Measurements from ENCODE around the gene GARIN5B.

Gene GARIN5B

DNA sequence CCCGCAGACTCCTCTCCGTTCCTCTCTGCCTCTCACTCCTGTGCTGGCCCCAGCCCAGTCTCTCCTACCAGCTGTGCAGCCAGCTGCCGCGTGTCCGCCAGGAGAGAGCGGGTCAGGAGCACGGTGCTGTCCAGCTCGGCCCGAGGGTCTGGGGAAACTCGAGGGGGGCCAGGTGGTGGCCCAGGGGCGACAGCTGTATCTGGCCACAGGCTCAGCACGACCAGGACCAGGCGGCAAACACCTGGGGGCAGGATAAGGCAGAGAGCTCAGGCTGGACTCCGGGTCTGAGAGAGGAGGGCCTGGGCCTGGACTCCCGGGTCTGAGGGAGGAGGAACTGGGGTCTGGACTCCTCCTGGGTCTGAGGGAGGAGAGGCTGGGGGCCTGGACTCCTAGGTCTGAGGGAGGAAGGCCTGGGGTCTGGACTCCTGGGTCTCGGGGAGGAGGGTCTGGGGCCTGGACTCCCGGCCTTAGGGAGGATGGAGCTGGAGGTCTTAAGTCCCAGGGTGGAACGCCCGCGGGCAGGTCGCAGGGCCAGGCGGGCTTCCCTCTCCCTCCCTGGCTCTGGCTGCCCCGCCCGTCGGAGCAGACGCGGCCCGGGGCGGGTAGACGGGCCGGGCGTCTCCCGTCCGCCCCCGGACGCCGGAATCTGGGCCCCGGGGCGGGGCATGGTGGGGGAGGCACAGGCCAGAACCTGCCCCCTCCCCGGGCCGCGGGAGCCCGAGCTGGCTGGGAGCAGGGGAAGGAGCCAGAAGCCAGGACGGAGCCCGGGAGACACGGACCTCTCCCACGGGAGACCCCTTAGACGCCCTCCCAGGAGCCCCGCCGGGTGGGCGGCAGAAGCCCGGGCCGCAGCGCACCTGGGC lies 5.9 kb upstream of the GARIN5B start:
- no peak for DNase-seq

DNA sequence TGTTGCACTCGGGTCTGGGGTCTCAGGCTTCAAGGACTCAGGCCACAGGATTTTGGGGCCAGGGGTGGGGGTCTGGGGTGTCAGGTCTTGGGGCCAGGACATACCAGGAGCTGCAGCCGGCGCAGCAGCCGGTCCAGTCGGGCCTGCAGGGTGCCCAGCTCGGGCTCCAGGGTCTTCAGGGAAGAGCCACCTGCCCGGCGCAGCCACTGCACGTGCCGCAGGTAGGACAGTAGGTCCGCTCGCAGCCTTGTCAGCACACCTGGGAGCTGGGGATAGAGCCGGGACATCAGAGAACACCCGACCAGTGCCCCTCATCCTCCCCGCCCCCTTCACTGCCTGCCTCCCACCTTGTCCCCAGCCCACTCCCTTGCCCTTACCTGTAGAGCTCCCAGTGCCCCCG lies 5.0 kb upstream of the GARIN5B start:
- no peak for DNase-seq

DNA sequence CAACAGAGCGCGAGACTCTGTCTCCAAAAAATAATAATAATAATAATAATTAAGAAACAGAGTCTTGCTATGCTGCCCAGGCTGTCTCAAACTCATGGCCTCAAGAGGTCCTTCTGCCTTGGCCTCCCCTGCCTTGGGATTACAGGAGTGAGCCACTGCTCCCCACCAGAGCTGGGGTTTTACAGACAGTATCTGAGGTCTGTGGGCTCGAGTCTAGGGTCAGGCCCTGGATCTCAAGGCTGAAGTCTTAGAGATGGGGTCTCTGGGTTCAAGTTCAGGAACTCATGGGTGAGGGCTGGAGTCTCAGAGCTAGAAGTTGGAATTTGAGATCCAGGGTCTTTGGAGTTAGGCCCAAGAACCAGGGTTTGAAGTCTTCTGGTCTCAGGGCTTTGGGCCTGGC lies 3.7 kb upstream of the GARIN5B start:
- DNase-seq, result no peak

DNA sequence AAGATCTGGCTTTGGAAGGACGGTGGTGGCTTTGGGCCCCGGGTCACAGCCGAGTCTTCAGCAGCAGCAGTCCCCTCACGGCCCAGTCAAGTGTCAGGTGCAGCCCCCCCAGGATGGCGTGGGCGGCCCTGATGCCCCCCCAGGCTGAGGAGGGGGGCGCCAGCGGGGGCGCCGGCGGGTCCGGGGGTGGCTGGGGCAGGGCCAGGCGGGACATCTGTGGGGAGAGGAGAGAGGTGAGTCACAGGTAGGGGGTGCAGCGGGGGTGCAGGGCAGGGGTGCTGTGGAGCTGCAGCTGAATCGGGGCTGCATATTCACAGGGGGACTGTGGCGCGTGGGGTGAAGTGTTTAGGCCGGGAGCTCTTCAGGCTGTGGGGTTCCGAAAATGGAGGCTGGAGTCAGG lies 2.9 kb upstream of the GARIN5B start:
- DNase-seq, result no peak

DNA sequence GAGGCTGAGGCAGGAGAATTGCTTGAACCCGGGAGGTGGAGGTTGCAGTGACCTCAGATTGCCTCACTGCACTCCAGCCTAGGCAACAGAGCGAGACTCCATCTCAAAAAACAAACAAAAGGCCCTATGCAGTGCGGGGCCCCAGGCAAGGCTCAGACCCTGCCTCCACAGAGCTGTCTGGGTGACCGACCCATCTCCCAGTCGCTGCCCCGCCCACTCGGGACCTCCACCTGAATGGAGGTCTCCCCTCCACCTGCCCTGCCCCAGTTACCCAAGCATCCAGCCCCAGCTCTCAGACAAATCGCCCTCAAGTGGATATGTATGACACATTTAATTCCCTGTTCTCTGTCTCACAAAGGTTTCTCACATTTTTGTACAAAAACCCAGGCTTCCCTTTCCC lies 2.2 kb upstream of the GARIN5B start:
- DNase-seq, result no peak

DNA sequence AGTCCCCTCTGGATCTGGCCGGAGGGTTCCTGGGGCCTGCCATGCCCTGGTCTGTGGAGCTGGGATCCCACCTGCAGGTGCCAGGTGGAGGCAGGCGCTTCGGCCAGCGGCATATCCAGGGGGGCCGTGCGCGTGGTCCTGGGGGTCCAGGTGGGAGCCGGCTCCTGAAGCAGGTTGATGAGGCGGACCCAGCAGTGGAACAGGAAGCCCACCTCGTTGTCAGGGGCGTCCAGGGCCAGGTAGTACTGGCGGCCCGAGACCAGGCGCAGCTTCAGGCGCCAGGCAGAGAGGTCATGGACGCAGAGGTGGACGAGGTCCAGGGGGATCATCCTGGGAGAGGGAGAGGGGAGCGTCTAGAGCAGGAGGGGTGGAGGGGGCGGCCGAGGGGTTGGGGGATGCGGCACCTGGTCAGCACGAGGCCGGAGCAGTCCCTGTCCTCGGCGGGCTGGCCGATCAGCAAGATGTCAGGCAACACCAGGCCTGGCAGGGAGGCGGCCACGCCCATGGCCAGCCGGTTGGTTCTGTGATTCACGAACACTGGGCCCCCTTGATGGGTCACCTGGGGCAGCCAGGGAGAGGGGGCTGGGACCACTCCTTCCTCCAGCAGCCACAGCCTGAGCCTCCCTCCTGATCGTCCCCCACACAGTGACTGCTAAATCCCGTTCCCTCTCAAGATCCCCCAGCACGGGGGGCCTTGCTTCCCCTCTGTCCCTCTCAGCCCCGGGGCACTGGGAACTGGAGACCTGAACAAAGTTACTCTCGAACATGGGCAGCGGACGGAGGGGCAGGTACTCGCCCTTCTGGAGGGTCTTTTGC lies 678 bp downstream of the GARIN5B start:
- no peak for DNase-seq

DNA sequence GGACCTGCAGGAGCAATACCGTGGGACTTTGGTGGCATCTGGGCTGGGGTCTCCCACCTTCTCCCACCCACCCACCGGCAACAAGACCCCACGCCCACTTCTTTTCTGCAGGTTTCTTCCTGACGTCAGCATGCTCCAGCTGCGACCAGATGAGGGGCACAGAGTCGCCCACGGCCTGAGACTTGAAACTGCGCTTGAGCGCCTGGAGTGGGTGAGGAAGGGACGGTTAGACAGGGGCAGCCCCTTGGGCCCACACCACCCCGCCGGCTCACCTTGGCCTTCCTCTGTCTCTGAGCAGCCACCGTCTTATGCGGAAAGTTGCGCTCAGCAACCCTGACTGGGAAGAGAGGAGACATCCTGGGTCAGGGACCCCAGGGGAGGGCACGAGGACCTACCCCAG lies 2.2 kb downstream of the GARIN5B start:
- DNase-seq, result no peak

DNA sequence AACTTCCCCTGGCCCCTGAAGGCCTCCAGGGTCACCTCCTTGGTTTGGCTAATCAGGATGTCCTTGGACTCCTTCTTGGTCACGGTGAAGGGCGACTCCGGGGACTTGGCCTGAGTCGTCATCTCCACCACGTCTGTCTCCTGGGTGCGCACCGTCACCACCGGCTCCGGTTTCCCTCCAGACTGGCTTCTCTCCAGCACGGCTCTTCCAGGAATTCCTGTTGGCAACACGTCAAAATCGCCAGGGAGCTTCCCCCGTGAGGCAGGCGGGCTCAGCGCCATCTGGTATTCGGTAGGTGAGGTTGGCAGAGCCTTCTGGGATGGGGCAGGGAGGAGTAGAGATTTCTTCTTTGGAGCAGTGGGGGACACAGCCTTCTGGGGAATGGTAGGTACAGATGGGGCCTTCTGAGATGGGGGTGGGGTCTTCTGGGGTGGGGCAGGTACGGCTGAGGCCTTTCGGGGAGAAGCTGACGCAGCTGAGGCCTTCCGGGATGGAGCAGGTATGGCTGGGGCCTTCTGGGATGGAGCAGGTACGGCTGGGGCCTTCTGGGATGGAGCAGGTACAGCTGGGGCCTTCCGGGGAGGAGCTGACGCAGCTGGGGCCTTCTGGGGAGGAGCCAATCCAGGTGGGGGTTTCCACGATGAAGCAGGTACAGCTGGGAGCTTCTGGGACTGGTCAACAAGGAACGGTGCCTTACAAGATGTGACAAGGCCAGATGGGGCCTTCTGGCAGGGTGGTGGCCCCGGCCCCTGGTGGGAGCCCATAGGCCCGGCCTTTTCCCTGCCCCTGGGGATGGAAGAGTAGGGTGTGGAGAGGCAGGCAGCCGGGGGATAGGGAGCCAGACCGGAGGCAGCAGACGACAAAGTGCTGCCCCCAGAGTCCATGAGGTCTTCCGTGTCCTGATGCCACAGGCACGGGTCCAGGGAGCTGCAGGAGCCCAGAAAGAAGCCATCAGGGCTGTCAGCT lies 3.8 kb downstream of the GARIN5B start:
- peak; percentile 27 to 90 for DNase-seq

DNA sequence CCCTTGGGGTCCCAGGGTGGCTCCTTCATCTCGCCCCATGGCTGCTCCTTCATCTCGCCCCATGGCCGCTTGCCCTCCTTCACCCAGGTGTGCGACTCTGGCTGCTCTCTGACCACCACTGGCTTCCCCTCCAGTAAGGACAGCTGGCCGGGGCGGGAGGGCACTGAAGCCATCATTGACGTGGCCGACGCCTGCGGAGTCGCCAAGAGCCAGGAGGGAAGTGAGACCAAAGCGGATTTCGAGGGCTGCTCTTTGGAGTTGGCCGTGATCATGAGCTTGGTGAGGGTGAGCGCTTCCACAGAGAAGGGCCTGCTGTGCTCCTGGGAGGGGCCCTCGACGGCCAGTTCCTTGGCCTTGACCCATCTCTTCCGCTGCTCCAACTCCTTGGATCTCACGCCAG lies 4.6 kb downstream of the GARIN5B start:
- no peak for DNase-seq

DNA sequence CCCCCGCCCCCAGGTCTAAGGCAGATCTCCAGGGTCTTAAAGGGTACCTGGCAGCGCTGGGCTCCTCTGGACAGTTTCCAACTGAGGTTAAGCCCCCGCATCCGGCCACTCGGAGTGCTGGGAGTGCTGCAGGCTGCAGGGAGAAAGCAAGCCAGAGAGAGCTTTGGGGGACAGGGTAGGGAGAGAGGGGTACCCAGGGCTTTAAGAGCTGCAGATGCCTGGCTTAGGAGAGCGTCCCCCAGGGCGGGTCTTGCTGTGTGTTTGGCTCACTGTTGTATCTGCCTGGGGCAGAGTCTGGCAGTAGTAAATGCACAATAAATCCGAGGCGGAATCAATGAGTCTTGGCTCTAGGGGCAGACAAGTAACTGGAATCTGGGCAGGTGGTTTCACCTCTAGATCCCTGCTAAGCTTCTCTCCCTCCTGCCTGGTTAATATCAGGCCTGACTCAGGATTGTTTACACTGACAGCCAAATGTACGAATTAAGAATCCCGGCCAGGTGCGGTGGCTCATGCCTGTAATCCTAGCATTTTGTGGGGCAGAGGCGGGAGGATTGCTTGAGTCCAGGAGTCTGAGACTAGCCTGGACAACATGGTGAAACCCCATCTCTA lies 7.7 kb downstream of the GARIN5B start:
- DNase-seq, result no peak

DNA sequence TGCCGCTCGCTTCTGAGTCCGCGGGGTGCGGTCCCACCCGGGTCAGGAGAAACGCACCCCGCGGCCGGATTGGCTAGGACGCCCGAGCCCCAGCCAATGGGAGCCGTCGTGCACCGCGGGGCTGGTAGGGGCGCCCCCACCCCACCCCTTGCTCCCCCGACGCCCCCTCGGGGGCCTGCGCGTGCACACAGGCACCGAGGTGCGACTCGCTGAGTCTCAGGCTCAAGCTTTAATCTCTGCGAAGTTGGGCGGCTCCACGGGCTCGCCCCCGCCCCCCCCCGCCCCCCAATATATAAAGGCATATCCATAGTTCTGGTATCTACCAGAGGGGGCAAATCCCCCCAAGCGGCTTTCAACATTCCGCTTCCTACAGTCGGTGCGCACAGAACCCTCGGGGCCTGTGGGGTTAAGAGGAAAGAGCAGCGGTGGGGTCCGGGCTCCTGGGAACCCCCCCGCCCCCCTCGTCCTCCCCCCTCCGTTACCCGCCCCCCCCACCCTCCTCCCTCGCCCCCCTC lies 8.3 kb downstream of the GARIN5B start, which contains the start of gene COX6B2:
TSS of gene COX6B2 (minus strand) at position 22 of the 515 bp plus-strand sequence. CDS start 198 bp downstream, outside the sequence.
- no peak for DNase-seq

DNA sequence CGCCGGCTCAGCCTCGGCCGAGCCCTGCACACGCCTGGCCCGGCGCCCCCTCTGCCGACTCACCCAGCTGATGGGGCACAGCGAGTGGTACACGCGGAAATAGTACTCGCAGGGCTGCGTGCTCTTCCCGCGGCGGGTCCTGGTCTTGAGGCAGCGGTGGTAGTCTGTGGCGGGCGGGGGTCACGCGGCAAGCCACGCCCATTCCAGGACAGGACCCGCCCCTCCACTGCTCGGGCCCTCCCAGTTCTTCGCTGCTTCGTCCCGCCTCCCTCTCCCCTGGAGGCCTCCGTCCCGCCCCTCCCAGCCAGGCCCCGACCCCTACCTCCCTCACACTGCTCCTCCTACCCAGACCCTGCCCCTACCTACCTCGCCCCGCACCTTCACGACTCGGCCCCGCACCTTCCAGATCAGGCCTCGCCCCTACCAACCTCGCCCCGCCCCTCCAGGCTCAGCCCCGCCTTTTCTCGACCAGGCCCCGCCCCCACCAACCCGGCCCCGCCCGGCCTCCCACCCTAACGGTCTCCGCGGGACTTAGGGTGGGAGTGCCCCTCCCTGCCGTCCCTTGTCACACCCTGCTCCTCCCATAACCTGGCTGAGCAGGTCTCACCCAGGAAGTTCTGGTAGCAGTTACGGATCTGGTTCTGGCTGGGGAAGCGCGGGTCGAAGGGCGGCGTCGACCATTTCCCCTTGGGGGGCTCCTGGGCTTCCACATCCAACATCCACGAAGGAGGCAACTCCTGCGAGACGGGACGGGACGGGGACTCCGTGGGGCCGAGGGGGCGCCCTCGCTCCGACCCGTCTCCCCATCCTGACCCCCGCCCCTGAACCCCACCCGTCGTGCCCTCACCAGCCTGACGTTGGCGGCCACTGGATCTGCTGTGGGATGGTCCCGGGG lies 9.0 kb downstream of the GARIN5B start:
- DNase-seq, result peak in 1 of 2 experiments; percentile 56

DNA sequence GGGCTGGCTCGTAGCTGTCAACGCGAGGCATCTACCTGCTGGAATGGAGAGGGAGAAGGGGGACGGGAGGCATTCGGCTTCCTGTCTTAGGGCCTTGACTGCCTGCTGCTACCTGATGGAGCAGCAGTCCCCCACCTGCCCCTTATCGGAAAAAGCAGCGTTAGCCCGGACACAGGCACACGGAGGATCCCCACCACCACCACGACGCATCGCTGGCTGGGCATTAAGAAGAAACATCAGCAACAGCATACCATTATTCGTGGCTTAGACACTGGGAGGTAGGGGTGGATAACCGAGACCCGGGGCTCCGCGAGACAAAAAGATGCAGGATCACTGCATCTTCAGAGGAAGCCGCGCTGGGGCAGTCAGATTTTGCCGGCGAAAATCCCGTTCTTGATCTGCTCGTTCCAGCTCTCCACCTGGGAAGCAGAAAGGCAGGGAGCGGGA lies 9.7 kb downstream of the GARIN5B start:
- no peak for DNase-seq

DNA sequence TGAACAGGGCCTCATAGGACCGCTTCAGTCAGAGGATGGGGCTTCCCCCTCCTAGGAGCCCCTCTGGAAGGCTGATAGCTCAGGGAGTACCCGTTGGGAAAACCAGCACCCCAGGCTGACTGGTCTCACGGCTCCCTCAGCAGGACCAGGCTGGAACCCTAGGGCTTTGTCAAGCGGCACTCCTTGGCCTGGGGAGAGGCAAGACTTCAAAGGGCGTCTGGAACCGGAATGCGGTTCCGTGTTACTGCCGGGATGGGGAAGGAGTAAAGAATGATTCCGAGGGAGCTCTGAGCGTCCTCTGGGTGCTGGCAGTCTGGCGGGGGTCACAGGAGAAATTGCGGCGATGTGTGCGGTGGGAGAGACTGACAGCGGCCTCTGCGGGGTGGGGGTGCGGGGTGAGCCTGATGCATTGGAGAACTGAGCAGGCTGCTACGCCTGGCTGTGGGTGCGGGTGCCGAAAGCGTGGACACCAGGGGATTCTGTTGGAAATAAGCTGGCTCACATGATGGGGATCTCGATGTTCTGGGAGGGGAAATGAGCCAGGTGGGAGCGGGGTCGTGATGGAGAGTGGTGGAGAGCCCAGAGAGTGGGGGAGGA lies 10.4 kb downstream of the GARIN5B start:
- no peak for DNase-seq

DNA sequence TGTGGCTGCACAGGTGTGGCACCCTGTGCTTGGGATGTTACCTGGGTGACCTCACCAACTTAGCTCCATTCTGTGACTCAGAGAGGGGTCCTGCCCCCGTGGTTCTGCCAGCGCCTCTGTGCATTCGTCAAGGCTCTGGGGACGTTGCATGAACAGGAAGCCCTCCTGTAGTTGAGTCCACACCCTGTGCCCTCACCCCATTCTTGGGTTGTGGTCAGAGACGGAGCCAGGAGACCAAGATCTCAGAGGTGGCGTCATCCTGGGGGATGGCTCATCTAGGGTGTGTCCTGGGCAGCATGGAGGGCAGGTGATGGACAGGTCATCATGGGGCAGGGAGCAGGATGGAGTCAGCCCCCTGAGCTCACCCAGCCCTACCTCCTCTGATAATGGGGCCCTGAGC lies 11.0 kb downstream of the GARIN5B start:
- DNase-seq, result no peak

DNA sequence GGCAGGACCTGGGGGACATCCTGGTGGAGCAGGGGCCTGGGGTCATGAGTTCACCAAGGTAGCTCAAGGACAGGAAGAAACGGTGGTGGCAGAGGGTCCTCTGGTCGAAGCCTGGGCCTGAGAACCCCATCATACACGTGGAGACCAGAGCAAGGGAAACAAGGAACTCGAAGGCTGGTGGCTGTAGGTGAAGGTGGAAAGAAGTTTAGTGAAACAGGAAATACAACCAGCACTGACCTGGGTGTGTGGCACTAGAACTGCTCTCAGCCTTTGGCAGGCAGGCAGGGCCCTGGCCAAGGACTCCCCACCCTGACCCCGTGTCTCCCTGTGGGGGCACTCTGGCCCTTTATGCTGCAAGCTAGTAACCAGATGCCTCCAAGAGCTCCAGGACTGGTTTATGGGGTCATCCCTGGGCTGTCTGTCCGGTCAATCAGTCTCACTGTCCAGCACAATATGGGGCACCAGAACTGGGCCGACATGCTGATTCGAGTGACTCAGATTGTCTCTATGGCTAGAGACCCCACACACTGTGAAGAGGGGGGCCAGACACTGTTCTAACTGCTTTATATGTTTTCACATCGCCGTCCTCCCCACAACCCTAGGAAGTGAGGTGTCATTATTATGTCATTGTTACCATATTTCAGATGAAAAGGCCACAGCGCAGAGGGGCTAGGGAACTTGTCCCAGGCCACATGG lies 12.3 kb downstream of the GARIN5B start:
- DNase-seq, result no peak

DNA sequence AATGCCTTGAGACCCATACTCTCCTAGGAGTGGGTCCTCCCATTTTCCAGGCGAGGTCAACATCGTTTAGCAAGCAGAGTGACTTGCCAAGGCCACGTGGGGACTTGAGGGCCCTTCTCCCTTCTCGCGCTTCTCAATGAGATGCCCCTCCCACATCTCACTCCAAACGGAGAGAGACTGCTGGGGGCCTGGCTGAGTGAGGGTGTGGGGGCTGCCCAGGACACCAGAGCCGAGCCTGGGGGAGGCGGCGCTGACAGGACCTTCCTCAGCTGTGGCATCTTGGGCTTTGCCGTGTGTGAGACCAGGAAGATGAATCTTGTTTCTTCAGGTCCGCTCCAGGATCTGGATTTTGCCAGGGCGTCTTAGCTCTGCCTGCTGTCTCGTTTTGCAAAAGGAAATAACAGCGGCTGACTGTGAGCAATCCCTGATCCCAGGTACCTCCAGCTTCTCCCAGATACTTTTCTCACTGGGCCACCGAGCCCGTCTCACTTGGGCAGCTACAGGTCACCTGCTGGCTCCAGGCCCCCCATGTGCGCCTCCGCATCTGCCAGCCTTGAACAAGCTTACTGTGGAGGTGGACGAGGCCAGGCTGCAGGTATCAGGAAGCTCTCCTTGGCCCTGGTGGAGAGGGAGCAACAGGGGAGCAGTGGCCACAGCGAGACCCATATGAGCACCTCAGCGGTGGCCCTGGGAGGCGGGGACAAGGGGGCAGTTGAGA lies 14.6 kb downstream of the GARIN5B start:
- DNase-seq, result no peak

DNA sequence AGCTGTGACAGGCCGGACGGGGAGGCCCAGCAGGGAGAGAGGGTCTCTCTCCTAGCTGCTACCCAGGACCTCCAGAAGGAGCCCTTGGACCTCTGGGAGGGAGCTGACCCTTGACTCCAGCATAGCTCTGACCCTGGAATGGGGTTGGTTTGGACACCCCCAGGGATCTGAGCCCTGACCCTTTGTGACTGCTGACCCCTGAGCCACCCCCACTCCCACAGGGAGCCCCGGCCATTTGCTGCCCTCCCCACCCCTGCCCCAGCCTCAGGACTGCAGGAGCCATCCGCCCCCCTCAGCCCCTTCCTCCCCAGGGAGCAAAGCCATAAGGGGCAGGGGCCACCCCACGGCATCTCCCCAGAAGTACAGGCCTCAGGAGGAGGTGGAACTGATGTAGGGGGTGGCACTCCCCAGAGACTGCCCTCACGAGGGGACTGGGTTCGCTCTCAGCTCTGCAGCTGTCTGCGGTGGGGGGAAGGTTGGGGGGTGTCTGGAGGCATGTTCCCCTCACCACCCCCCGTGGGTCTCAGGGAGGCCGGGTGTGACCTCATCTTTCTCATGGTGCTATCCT lies 15.5 kb downstream of the GARIN5B start:
- no peak for DNase-seq

Measured in NCI-H446 (cell line).